ENCODE measurements around the gene ATP6V1G3. TPM values are rescaled to one million over a fixed set of nuclear protein-coding genes. Genes with fewer than 3 reads are reported as not detected.
"Not testable (repeated sequence)": the region's sequence is repeated elsewhere in the genome, so short reads cannot be mapped to it uniquely, and the experiment has no call there.

ATP6V1G3 gene
- total and polyA plus RNA-seq, 8 donors = not detected

DNA sequence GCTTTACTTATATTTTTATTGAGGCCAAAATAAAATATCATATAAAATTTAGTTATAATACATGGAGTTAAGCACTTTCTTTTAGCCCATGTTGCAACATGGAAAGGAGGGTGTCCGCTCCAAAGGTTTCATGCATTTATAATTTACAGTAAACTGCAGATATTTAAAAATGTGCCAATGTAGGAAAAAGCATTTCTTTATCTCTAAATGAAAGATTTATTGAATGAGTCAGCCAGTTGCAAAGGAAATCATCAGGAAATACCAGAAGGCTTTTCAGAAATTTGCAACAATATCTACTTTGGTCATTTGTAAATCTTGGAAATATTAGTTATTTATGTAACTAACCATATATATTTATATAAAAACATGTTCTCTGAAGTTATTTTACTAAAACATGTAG lies 12.1 kb downstream of the ATP6V1G3 start:
- DNase-seq (no peak), FAIRE-seq (no peak), ATAC-seq (no peak)
- H3K27ac ChIP-seq = no peak overlapping the region
- no peak overlapping the region for H3K4me3 ChIP-seq
- H3K36me3 ChIP-seq = no peaks in the 10 kb centered on the region
- peaks cover 0 to 4% (median 3%) of the 10 kb centered on the region in 3 donors for H3K4me1 ChIP-seq
- 89 to 94% methylated on average over 1 of the region's 1 CpG for WGBS, 2 donors
- TF ChIP-seq CTCF (IDR thresholded peaks at IDR 0.05) = no peak
- no peaks in the 10 kb centered on the region for H3K27me3 ChIP-seq
- intact Hi-C loops (cut with DNase I) = no loop called here
- no peaks in the 10 kb centered on the region for H3K9me3 ChIP-seq

- peaks cover 0 to 3% (median 3%) of the 10 kb centered on the region in 3 donors for H3K4me1 ChIP-seq
- no peaks in the 10 kb centered on the region for H3K27me3 ChIP-seq
- no peak overlapping the region for H3K4me3 ChIP-seq
- H3K9me3 ChIP-seq = no peaks in the 10 kb centered on the region
- no peak overlapping the region for H3K27ac ChIP-seq
- FAIRE-seq (no peak), ATAC-seq (no peak), DNase-seq (no peak)
- TF ChIP-seq CTCF (IDR thresholded peaks at IDR 0.05) = no peak
- WGBS, 2 donors = 57 to 86% methylated on average over 2 of the region's 2 CpGs
- intact Hi-C loops (cut with DNase I) = no loop called here
- no peaks in the 10 kb centered on the region for H3K36me3 ChIP-seq
Measured at GRCh38 chr1:198524556-198524955, 15.9 kb downstream of the ATP6V1G3 start.

DNA sequence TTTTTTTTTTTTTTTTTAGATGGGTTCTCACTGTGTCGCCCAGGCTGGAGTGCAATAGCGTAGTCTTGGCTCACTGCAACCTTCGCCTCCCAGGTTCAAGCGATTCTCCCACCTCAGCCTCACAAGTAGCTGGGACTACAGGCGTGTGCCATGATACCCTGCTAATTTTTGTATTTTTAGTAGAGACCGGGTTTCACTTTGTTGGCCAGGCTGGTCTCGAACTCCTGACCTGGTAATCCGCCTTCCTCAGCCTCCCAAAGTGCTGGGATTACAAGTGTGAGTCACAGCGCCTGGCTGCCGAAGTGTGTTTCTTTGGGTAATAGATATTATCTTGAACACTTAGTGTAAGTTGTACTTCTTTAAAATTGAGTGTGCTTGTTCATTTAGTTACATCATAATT lies 16.4 kb downstream of the ATP6V1G3 start:
- not testable (repeated sequence) for H3K4me1 ChIP-seq, H3K36me3 ChIP-seq, H3K4me3 ChIP-seq

DNA sequence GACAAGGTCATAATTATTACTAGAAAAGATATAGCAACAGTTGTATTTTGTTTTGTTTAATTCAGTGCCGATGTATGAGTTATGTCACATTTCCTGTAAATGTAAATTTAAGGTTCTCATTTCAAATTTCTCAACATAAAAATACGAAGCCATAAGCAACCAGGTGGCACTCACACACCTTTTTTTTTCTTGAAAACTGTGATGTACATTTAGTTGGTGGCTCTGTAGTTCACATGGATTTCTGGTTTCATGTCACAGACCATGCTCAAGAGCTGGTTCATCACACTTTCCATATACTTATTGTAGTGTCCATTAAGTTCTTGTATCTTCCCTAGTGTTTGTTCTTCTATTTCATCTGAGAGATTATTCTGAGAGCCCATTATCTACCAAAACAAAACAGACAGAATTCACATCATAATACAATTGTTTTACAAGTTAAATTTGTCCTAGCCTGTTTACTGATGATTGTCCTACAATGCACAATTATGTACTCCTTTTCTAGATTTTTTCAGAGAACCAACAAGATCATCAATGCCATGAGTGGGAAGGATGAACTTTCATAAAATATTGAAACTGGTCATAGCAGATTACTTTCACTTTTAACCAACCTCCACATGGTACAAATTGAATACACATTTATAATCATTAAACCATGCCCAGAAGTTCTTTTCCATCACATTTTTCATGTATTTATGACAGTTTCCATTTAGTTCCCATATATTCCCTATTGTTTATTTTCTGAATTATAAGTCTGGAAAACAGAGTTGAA lies 17.1 kb downstream of the ATP6V1G3 start:
- intact Hi-C loops (cut with DNase I) = no loop called here
- Histone ChIP-seq H3K4me3 (no peak overlapping the region), H3K27me3 (no peaks in the 10 kb centered on the region), H3K27ac (no peak overlapping the region), H3K4me1 (no peaks in the 10 kb centered on the region), H3K36me3 (no peaks in the 10 kb centered on the region), H3K9me3 (no peaks in the 10 kb centered on the region)
- ATAC-seq (no peak), DNase-seq (no peak), FAIRE-seq (no peak)
- no peak for TF ChIP-seq CTCF (IDR thresholded peaks at IDR 0.05)
- WGBS, 2 donors = 64 to 72% methylated on average over 2 of the region's 2 CpGs

More for the DNA sequence above, 16.4 kb downstream of the ATP6V1G3 start:
- H3K9me3 ChIP-seq; H3K27ac ChIP-seq; DNase-seq; intact Hi-C loops (cut with DNase I); ATAC-seq; FAIRE-seq; H3K27me3 ChIP-seq: not testable (repeated sequence)
- 76 to 80% methylated on average over 10 of the region's 10 CpGs for WGBS, 2 donors

- H3K36me3 ChIP-seq = no peaks in the 10 kb centered on the region
- no peak for TF ChIP-seq CTCF (IDR thresholded peaks at IDR 0.05)
- FAIRE-seq (no peak), DNase-seq (no peak), ATAC-seq (no peak)
- no peak overlapping the region for H3K4me3 ChIP-seq
- intact Hi-C loops (cut with DNase I) = no loop called here
- 68 to 77% methylated on average over 5 of the region's 5 CpGs for WGBS, 2 donors
- no peaks in the 10 kb centered on the region for H3K4me1 ChIP-seq
- H3K27ac ChIP-seq = no peak overlapping the region
- H3K27me3 ChIP-seq = no peaks in the 10 kb centered on the region
- no peaks in the 10 kb centered on the region for H3K9me3 ChIP-seq
Measured at GRCh38 chr1:198520524-198521254, 19.8 kb downstream of the ATP6V1G3 start.
